PC-9 (cell line): Measurements from ENCODE around the gene PLAGL1.

Experiments
- EZH2 ChIP-seq: fragments of 200-600 bp; sonication (generic); IDR thresholded peaks from 2 replicates; pipeline ENCODE4 v1.8.0; 2017; ENCODE audit warnings: antibody characterized with exemption, low read depth
- TF ChIP-seq, protein P1 (sequence below): fragments of 200-600 bp; sonication (generic); conservative IDR thresholded peaks from 2 replicates; pipeline ENCODE4 v1.6.1; 2017; ENCODE audit warnings: mixed run types, antibody characterized with exemption, mild to moderate bottlenecking, moderate library complexity

GRCh38 chr6:143974089-143974488 lies 34.0 kb downstream of the PLAGL1 start:
- TF ChIP-seq, protein P1, sequence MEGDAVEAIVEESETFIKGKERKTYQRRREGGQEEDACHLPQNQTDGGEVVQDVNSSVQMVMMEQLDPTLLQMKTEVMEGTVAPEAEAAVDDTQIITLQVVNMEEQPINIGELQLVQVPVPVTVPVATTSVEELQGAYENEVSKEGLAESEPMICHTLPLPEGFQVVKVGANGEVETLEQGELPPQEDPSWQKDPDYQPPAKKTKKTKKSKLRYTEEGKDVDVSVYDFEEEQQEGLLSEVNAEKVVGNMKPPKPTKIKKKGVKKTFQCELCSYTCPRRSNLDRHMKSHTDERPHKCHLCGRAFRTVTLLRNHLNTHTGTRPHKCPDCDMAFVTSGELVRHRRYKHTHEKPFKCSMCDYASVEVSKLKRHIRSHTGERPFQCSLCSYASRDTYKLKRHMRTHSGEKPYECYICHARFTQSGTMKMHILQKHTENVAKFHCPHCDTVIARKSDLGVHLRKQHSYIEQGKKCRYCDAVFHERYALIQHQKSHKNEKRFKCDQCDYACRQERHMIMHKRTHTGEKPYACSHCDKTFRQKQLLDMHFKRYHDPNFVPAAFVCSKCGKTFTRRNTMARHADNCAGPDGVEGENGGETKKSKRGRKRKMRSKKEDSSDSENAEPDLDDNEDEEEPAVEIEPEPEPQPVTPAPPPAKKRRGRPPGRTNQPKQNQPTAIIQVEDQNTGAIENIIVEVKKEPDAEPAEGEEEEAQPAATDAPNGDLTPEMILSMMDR: no peak
- TF ChIP-seq EZH2: no peak
